Measurements from ENCODE around the gene ZFAND6.

DNA sequence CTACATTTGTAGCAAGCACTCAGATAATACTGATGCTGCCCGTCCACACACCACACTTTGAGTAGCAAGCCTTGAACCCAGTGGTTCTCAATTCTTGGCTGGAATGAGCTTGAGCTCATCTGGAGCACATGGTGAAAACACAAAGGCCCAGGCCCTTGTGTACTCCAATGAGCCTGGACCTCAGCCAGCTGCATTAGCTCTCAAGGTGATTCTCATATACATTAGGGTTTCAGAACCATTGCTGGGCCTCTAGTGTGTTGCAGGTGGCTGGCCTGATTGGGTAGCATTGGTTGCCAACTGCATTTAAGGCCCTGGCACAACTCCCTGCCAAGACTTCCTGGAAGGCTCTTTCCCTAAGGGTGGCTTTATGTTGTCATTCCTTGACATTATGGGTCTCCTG lies 23.4 kb upstream of the ZFAND6 start:
- TF ChIP-seq CTCF (IDR thresholded peaks at IDR 0.05) (no peak), POLR2A (IDR thresholded peaks at IDR 0.05) (no peak), POLR2AphosphoS5 (IDR thresholded peaks at IDR 0.05; ENCODE audit: insufficient read depth in 1 of 2, low read depth in 1 of 2) (no peak)

Data from vagina (tissue), 2 donors.